GM19463 (cell line): ENCODE measurements around the gene SGF29.
"Not testable (repeated sequence)": the region's sequence is repeated elsewhere in the genome, so short reads cannot be mapped to it uniquely, and the experiment has no call there.

ENCODE experiments used
- ATAC-seq: cut with Tn5 transposase; IDR thresholded peaks from one replicate; pipeline ENCODE4 v1.9.1; 2021; ENCODE audit warnings: mild to moderate bottlenecking, moderate library complexity; ENCODE audit not compliant: unreplicated experiment

The SGF29 gene

DNA sequence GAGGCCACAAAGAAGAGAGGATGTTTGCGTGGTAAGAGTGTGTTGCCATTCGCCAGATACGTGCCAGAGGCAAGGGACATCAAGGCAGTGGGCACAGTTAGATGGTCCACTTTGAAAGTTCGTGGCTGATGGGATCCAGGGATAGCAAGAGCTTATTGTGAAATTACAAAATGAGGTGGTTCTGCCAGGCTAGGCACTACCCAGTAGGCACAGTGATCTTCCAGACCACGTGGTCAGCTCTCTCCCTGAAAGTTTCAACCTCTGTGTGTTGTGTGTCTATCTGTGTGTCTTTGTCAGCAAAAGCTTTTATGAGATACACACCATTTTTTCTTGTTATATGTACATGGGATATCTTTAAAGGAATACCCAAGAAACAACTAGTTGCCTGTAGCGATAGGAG is 9.5 kb downstream of the SGF29 start:
- ATAC-seq = no peak

DNA sequence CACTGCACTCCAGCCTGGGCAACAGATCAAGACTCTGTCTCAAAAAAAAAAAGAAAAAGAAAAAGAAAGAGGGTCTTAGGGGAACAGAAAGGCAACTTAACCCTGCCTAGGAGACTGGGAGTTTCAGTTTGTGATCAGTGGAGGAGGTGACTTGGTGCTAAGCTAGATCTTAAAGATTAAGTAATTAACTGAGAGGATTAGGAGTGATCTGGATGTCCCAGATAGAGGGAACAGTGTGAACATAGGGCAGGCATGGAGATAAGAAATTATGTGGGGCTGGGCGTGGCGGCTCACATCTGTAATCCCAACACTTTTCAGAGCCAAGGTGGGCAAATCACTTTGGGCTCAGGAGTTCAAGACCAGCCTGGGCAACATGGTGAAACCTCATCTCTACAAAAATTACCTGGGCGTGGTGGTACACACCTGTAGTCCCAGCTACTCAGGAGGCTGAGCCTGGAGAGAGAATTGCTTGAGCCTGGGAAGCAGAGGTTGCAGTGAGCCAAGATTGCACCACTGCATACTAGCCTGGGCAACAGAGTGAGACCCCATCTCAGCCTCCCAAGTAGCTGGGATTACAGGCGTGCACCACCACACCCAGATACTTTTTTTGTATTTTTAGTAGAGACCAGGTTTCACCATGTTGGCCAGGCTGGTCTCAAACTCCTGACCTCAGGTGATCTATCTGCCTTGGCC is 12.7 kb downstream of the SGF29 start:
- ATAC-seq = not testable (repeated sequence)

DNA sequence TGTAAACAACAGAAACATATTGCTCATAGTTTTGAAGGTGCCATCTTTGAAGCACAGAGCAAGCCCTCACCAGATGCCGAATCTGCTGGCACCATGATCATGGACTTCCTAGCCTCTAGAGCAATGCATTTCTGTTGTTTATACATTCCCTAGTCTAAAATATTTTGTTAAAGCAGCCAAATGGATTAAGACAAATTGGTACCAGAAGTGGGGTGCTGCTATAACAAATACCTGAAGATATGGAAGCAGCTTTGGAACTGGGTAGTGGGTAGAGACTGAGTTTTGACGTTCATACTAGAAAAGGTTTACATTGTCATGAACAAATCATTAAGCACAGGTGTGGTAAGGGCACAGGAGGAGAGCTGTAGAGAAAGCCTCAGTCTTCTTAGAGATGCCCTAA is 13.6 kb downstream of the SGF29 start:
- no peak for ATAC-seq

DNA sequence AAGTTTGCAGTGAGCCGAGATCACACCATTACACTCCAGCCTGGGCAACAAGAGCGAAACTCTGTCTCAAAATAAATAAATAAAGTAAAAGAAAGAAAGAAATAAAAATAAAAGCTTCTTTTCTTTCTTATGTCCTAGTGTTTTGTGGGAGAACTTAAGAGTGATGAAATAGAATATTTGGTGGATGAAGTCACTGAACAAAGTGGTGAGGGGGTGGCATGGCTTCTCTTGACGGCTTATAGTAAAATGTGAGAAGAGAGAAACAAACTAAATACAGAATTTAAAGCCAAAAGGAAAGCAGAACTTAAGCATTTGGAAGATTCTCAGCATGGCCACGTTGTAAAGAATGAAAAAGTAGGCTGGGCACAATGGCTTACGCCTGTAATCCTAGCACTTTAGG is 15.3 kb downstream of the SGF29 start:
- no peak for ATAC-seq

DNA sequence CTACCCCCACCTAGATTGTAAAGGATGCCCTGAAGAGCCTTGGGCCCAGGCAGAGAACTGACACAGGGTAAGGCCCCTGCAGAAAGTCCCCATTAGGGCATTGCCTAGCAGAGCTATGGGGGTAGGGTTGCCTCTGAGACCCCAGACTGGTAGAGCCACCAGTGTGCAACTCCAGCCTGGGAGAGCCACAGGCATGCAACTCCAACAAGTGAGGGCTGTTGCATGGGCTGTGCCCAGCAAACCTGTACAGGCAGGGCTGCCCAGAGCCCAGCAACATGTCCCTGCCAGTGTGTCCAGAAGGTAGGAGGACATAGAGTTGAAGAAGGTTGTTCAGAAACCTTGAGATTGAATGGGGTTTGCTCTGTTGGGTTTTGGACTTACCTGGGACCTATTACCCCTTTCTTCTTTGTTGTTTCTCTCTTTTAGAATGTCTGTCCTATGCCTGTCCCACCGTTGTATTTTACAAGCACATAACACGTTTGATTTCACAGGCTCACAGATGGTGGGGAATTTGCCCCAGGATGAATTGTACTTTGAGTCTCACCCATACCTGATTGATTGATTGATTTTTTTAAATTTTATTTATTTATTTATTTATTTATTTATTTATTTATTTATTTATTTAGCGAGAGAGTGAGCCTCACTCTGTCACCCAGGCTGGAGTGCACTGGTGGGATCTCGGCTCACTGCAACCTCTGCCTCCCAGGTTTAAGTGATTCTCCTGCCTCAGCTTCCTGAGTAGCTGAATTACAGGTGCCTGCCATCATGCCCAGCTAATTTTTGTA is 16.4 kb downstream of the SGF29 start:
- ATAC-seq = no peak

- ATAC-seq = no peak
Observed at GRCh38 chr16:28572696-28573510, 19.2 kb downstream of the SGF29 start.

DNA sequence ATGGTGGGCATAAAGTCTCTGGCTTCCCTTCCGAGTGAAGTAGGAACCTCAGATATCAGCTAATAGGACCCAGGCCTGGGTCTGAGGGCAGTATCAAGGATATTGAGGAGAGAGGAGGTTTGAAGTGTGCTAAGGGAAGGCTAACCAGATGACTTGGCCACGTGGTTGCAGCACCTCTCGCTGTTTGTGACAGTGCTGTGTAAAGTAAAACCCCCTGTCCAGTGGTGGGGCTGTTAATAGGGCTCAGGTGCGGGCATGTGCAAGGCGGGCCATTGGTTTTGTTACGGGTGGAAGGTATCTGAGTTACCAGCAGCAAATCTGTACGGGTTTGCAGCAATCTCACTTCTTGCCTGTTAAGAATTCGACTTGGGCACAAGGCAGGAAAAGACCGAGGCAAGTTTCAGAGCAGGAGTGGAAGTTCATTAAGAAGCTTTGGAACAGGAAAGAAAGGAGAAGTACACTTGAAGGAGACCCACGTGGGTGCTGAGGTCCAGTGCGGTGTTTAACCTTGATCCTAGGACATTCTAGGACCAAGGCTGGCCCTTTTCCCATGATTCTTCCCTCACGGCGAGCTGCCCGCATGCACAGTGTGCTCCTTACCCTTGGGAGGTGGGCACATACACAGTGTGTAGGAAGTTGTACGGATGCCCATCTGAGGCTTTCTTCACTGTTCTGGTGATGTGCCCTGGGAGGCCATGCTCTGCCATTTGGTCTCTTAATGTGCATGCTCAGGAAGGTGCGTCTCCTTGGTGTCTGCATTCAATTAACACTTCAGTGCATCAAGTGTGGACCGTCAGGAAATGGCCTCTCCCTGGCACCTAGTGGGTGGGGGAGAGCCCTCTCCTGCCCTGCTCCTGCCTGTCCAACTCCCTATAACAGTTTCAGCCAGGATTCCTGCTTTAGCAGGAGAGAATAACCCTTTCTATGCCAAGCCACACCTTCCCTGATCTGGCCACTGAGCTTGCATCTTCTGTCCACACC is 20.3 kb downstream of the SGF29 start:
- no peak for ATAC-seq

DNA sequence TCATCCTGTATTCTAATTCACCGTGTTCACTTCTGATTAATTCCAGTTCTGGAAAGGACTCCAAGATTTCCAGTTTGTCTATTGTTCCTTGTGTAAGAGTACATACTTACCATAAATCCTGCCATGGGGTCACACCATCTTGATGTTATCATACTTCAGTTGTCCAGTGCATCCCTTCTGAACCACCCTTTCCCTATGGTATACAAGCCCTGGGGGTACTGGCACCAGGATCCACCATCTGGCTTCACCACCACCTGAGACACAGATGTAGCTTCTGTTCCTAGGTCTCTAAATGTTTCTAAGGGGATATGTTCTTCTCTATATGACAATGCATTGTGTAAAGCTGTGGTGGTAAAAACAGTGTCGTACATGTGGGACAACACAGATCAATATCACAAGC is 21.2 kb downstream of the SGF29 start:
- no peak for ATAC-seq

- no peak for ATAC-seq
Observed at GRCh38 chr16:28575446-28576109, 21.9 kb downstream of the SGF29 start.

DNA sequence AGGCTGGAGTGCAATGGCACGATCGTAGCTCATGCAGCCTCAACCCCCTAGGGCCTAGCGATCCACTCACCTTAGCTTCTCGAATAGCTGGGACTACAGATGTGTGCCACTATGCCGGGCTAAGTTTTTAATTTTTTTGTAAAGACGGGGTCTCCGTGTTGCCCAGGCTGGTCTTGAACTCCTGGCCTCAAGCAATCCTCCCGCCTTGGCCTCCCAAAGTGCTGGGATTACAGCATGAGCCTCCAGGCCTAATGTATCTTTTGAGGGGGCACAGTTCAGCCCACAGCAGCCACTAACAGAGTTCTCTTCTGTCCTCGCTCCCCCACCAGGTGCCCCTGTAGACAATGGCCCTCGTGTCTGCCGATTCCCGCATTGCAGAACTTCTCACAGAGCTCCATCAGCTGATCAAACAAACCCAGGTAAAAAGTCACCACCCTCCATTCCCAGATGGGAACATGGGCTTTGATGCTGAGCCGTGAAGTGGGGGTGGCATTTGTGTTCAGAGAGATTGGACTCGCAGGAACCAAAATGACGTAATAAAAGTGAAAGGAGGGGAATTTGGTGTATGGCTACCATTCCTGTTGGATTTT is 27.1 kb downstream of the SGF29 start:
- ATAC-seq = no peak

DNA sequence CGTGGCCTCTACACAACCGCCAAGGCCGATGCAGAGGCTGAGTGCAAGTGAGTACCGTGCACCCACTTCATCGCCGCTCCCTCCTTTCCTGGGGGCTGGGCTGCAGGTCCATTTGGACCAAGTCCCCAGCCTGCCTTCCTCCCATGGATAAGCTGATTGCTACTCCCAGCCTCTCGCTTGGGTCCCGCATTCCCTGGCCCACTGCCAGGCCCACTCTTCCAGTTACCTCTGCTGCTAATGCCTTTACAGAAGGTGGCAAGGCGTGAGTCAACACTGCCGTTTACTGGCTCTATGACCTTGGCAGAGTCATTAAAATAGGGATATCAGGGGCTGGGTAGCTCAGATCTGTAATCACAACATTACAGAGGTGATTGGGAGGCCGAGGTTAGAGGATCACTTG is 32.0 kb downstream of the SGF29 start:
- no peak for ATAC-seq

DNA sequence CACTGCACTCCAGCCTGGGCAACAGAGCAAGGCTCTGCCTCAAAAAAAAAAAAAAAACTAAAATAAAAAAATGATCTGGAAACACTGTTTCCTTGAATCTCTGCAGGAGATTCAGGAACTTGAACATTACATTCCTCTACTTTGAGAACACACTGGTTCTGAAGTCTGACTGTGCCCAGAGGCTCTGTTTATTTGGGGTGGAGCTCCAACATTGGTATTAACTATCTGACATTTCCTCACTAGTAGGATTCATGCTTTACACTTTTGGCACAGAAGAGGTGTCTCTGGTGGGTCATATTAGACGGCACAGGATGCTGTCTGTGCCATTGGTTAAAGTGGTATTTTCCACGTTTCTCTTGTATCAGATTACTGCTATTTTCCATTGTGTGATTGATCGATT is 32.7 kb downstream of the SGF29 start:
- ATAC-seq = no peak

DNA sequence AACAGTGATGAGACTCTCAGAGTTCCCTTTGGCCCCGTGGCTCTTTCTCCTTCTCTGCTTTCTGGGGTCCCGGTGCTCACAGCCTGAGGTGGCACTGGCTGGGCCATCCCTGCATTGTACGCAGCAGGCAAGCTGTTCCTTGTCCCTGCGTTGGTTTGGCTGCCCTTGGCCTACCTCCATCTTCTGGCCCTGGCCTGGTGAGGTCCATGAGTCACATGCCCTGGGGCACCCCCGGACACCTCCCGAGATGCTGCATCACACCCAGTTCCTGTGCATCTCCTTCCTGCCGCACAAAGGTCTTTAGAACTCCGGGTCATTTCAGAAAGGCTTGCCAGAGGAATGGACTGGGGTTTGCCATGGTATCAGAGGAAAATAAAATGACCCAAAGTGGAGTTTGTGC is 33.7 kb downstream of the SGF29 start:
- no peak for ATAC-seq

DNA sequence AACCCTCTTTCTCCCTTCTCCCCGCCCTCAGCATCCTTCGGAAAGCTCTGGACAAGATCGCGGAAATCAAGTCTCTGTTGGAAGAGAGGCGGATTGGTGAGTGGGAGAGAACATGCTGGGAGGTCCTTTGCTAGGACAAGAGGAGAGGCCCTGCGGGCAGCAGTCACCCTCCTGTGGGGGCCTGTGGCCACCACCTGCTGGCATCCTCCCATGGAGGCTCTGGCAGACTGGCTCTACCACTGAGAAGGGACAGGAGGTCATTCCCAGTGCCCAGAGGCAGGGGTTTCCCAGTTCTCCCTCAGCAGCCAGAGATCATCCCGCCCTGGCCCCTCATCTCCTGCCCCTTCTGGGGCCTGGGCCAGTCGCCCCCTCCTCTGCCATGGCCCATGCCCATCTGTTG is 35.3 kb downstream of the SGF29 start:
- ATAC-seq = no peak

DNA sequence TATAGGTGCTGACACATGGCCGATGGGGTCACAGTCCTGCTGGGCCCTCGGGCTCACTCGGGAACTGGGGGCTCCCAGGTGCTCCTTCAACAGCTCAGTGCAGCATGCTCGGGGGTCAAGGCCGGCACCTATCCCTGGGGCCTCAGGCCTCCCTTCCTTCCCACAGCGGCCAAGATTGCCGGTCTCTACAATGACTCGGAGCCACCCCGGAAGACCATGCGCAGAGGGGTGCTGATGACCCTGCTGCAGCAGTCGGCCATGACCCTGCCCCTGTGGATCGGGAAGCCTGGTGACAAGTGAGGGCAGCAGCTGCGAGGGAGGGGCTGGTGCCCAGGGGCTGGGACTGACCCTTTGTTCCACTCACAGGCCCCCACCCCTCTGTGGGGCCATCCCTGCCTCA is 36.2 kb downstream of the SGF29 start:
- no peak for ATAC-seq

DNA sequence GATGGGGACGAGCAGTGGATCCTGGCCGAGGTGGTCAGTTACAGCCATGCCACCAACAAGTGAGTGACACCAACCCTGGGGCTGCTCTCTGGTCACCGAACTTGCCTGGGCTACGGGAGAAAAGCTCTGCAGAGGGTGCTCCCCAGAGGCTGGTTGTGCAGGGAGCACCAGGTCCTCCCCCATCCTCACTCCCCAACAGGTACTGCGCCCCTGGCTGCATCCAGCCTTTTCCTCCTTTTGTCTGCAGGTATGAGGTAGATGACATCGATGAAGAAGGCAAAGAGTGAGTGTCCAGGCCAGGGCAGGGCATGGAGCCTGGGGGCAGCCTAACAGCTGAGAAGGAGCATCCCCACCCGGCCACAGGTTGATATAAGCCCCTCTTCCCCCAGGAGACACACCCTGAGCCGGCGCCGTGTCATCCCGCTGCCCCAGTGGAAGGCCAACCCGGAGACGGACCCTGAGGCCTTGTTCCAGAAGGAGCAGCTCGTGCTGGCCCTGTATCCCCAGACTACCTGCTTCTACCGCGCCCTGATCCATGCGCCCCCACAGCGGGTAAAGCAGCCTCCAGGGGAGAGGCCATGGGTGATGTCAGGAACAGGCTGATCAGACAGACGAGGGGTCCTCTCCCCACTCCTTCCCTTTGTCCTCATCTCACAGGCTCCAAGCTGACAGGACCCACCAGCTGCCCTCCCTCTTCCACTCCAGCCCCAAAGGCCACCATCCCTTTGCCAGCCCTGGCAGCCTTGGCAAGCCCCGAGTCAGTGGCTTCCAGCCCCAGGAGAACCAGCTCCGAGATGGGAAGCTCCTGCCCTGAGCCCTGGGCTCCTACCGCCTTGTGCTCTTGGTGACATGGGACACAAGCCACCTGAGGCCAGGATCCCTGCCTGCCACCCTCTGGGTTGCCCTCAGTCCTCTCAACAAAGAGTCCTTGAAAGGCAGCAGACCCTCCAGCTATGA is 36.9 kb downstream of the SGF29 start:
- no peak for ATAC-seq

GRCh38 chr16:28591355-28591754 is 37.6 kb downstream of the SGF29 start:
- ATAC-seq = no peak

DNA sequence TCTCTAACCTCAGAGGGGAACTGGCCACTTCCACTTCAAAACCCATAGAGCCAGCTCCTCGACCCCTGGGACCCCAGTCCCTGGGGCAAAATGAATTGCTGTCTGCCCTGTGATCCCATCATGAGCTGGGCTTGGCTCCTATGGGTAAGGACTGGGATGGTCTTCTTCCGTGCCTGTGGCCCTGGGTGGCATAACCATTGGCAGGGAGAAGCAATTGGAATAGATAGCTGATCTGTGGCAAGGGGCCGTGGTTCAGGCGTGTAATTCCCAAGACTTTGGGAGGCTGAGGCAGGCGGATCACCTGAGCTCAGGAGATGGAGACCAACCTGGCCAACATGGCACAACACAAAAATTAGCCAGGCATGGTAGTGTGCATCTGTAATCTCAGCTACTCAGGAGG is 38.8 kb downstream of the SGF29 start:
- no peak for ATAC-seq
